GM18505 (cell line): ENCODE data around the gene FGFBP3.

ENCODE experiments used
- ATAC-seq: cut with Tn5 transposase; IDR thresholded peaks from one replicate; pipeline ENCODE4 v1.9.1; 2021; ENCODE audit not compliant: unreplicated experiment
- POLR2A ChIP-seq: IDR thresholded peaks from 4 replicates; pipeline ENCODE4 v1.6.1; 2011; ENCODE audit warnings: borderline replicate concordance; ENCODE audit not compliant: insufficient read depth, insufficient read length; ENCODE audit errors: extremely low read depth

The FGFBP3 gene

GRCh38 chr10:91909117-91909677 is at the start of gene FGFBP3:
Gene FGFBP3 (minus strand): TSS chr10:91909486. CDS start chr10:91908969, 517 bp downstream.
- ATAC-seq, result no peak
- no peak for TF ChIP-seq POLR2A

GRCh38 chr10:91957091-91957490 is 47.8 kb upstream of the FGFBP3 start:
- no peak for TF ChIP-seq POLR2A
- no peak for ATAC-seq

- TF ChIP-seq POLR2A, result no peak
- no peak for ATAC-seq
Observed at GRCh38 chr10:91955114-91955513, 45.8 kb upstream of the FGFBP3 start.

GRCh38 chr10:91953600-91954160 is 44.4 kb upstream of the FGFBP3 start:
- no peak for ATAC-seq
- no peak for TF ChIP-seq POLR2A

GRCh38 chr10:91944880-91945630 is 35.8 kb upstream of the FGFBP3 start:
- no peak for ATAC-seq
- no peak for TF ChIP-seq POLR2A

- ATAC-seq, result no peak
- TF ChIP-seq POLR2A, result no peak
Observed at GRCh38 chr10:91941426-91941825, 32.1 kb upstream of the FGFBP3 start.

- no peak for TF ChIP-seq POLR2A
- ATAC-seq, result no peak
Observed at GRCh38 chr10:91939653-91940052, 30.4 kb upstream of the FGFBP3 start.

GRCh38 chr10:91935886-91936285 is 26.6 kb upstream of the FGFBP3 start:
- ATAC-seq, result no peak
- no peak for TF ChIP-seq POLR2A

GRCh38 chr10:91932737-91933136 is 23.5 kb upstream of the FGFBP3 start:
- ATAC-seq, result no peak

GRCh38 chr10:91931526-91932190 is 22.4 kb upstream of the FGFBP3 start:
- no peak for TF ChIP-seq POLR2A
- no peak for ATAC-seq

More at GRCh38 chr10:91932737-91933136, 23.5 kb upstream of the FGFBP3 start:
- no peak for TF ChIP-seq POLR2A

- no peak for TF ChIP-seq POLR2A
- ATAC-seq, result no peak
Observed at GRCh38 chr10:91930939-91931338, 21.7 kb upstream of the FGFBP3 start.

GRCh38 chr10:91925022-91925320 is 15.7 kb upstream of the FGFBP3 start:
- no peak for TF ChIP-seq POLR2A
- ATAC-seq, result no peak

- TF ChIP-seq POLR2A, result no peak
- ATAC-seq, result peak; percentile 28
Observed at GRCh38 chr10:91924212-91925021, 15.1 kb upstream of the FGFBP3 start.
